NOMO-1 (cell line): Measurements from ENCODE around the gene VWA5B2.

Experiments
- DNase-seq, 2 experiments: peaks; one replicate each; lab custom pipeline; 2025; ENCODE audit not compliant: unreplicated experiment in 2 of 2; lab: John Stamatoyannopoulos, UW

The VWA5B2 gene

GRCh38 chr3:184222521-184222920 lies 6.9 kb upstream of the VWA5B2 start:
- DNase-seq = no peak

- DNase-seq = no peak
Measured at GRCh38 chr3:184223946-184224345, 5.4 kb upstream of the VWA5B2 start.

DNA sequence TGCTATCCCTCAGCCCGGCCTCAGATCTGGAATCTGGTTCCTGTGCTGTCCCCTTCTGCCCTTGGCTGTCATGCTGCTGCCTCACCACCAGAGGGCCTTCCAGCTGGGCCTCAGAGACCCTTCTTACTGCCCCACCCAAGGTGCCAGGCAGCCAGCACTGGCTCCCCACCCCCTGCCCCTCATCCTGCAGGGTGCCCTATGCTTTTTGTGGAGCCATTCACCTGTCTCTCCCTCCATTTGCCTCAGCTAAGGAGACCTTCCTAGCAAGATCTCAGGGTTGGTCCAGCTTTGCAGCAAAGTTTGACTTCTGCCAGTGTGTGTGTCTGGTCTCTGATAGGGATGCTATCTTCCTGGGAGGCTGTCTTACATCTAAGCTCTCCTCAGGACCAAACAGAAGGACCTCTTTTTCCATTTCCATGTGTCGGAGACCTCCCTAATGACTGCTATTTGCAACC lies 1.9 kb upstream of the VWA5B2 start:
- peak; percentile 23 to 24 for DNase-seq

DNA sequence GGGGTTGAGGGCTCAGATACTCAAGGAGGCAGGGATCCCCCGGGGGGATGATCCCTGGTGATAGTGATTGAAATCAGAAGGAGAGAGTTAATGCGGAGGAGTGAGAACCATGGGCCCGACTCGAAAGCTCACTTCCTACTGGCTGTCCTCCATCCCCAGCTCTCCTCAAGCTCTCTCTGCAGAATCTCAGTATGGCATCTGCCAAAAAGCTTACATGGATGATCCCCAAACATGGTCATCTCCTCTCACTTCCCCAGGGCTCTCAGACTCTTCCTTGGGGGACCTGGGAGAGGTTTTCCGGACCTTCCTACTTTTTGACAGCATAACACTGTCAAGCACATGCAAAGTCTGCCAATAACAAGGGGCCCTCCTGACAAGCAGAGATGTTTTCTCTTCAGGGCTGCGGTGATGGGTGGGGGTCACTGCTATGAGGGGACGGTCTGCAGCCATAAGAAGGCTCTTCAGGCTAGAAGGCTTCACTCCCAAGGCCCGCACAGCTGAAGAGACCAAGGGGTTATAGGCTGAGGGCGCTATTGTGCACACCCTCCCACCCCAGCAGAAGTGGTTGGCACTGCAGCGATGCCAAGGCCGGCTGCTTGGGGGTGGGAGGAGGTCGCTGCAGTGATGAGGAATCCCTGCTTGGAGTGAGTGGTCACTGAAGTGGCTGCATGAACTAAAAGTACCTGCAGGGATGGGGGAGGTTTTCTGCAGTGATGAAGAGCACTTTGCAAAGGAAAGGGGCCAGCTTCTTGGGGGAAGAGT lies 828 bp upstream of the VWA5B2 start:
- no peak for DNase-seq

DNA sequence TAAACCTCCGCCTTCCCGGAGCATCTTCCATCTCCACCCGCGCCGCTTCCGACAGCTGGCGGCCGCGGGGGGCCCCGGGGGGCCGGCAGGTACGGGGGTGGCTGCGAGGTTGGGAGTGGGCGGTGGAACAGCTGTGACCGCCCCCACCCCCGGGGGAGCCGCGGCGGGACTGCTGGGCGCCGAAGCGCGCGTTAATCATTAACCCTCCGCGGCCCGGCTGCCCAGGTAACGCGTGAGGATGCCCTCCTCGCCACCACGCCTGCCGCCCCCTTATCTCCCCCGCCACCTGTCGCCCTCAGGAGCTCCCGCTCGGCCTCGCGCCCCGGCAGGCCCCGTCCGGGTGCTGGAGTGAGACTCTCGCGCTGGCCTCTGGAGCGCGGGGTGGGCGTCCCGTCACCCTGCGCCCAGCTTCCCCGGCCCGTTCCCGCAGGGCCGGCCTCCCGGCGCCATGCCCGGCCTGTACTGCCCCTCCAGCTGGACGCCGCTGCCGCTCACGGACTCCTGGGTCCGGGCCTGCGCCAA lies 757 bp downstream of the VWA5B2 start:
- DNase-seq = no peak

GRCh38 chr3:184230603-184231528 lies 1.5 kb downstream of the VWA5B2 start:
- no peak for DNase-seq

DNA sequence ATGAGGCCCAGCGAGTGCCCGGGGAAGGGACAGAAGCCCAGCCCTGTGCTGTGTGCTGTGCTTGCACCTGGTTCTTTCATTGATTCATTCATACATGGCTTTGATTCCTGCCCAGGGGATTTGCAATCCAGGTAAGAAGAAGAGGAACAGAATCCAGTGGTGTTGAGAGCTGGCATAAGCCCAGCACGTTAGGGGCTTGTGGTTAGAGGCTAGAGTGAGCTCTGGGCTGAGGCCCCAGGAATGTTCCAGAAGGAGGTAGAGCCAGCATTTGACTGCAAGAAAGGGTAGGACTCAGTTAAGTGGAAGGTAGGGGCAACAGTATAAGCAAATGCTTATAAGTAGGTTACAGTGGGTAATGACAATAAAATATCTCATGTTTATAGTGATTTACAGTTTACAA lies 2.3 kb downstream of the VWA5B2 start:
- no peak for DNase-seq

- DNase-seq = no peak
Measured at GRCh38 chr3:184233127-184233843, 3.9 kb downstream of the VWA5B2 start.

GRCh38 chr3:184234224-184234623 lies 4.8 kb downstream of the VWA5B2 start:
- DNase-seq = no peak

DNA sequence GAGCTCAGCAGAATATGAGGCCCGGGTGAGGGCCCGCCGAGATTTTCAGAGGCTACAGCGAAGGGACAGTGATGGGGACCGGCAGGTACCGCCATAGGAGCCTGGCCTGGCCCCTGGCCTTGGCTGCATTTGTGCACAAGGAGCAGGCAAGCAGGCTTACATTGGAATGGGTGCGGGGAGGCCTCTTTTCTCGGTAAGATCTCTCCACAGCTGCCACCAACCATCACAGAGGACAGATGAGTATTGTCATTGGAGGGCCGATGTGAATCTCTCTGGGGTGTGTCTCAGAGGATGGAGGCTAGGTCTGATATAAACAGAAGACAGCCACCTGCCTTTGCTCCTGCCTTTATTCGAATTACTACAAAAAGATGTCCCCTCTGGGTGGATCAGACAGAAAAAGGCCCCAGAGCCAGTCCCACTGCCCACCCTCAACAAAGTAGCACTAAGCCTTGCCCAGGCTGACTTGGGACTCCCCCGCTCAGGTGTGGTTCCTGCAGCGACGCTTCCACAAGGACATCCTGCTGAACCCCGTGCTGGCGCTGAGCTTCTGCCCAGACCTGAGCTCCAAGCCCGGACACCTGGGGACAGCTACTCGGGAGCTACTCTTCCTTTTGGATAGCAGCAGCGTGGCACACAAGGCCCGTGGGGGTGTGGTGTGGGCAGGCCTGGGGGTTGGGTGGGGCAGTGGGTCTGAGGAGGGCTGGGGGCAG lies 5.4 kb downstream of the VWA5B2 start:
- no peak for DNase-seq

DNA sequence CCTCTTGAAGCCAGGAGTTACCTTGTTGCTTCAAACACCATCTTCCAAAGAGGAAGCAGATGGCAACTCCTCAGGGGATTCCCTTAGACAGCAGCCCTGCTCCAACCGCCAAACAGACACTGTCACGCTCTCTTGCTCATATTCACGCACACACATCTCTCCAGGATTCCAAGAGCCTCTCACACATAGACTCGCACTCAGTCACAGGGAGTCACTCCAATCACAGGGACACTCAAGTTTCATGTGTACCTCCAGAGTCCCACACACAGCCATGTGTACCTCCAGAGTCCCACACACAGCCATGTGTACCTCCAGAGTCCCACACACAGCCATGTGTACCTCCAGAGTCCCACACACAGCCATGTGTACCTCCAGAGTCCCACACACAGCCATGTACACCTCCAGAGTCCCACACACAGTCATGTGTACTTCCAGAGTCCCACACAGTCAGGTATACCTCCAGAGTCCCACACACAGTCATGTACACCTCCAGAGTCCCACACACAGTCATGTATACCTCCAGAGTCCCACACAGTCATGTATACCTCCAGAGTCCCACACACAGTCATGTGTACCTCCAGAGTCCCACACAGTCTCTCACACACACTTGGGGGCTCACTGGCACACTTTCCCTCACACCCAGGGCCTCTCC lies 6.1 kb downstream of the VWA5B2 start:
- DNase-seq = no peak

GRCh38 chr3:184236033-184236410 lies 6.6 kb downstream of the VWA5B2 start:
- no peak for DNase-seq

DNA sequence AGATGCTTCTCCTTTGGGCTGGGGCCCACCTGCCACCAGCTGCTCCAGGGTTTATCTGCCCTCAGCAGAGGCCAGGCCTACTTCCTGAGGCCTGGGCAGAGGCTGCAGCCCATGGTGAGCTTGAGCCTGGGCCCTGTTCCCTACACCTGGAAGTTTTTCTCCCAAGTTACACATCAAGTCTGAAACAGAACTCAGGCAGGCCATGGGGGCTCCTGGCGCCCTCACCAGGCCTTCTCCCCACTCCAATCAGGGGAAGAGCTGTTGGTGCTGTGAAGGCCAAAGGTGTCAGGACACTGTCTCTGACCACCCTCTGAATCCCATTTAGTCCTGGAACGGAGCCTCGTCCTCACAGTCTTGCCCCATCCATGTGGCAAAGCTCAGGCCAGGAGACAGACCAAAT lies 7.3 kb downstream of the VWA5B2 start:
- no peak for DNase-seq

DNA sequence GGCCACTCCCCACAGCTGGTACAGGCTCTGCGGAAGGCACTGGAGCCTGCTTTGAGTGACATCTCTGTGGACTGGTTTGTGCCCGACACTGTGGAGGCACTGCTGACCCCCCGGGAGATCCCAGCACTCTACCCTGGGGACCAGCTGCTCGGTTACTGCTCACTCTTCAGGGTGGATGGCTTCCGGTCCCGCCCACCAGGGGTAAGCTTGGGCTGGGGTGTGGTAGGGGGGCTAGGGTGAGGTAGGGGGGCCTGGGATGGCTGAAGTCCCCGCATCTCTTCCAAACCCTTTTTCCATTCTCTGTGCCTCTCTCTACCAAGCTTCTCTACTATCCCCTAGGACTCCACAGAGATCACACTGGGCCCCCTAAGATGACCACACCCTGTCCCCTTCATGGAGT lies 7.8 kb downstream of the VWA5B2 start:
- no peak for DNase-seq

GRCh38 chr3:184237807-184238206 lies 8.4 kb downstream of the VWA5B2 start:
- no peak for DNase-seq

DNA sequence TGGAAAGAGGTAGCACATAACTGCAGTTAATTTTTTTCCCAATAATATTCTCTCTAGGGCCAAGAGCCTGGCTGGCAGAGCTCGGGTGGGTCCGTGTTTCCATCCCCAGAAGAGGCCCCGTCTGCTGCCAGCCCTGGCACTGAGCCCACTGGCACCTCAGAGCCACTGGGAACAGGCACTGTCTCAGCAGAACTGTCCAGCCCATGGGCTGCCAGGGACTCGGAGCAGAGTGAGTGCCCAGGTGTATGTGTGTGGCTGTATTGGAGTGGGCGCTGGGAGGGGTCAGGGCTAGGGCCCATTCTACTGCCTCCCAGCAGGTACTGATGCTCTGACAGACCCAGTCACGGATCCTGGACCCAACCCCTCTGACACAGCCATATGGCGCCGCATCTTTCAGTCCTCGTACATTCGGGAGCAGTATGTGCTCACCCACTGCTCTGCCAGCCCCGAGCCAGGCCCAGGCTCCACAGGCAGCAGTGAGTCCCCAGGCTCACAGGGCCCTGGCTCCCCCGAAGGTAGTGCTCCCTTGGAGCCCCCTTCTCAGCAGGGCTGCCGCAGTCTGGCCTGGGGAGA lies 8.9 kb downstream of the VWA5B2 start:
- no peak for DNase-seq

DNA sequence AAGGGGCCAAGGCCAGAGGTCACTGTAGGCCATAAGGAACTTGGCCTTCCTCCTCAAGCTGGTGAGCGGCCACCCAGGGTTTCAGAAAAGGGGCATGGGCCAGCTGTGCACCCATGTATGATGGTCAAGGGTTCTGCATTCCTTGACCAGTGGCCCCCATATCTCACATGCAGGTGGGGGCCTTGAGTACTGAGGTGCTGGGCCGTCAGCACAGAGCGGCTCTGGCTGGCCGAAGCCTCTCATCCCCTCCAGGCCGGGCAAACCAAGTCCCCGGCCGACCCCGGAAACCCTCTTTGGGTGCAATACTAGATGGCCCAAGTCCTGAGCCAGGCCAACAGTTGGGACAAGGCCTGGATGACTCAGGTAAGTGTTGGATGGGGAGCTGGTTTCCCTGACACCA lies 9.8 kb downstream of the VWA5B2 start:
- no peak for DNase-seq

GRCh38 chr3:184239708-184240107 lies 10.3 kb downstream of the VWA5B2 start:
- DNase-seq = no peak

GRCh38 chr3:184240384-184241140 lies 11.2 kb downstream of the VWA5B2 start:
- peak in 1 of 2 experiments; percentile 45 for DNase-seq
